ENCODE data around the gene ABHD6. TPM values are rescaled to one million over a fixed set of nuclear protein-coding genes. Genes with fewer than 3 reads are reported as not detected.

ABHD6 gene, protein sequence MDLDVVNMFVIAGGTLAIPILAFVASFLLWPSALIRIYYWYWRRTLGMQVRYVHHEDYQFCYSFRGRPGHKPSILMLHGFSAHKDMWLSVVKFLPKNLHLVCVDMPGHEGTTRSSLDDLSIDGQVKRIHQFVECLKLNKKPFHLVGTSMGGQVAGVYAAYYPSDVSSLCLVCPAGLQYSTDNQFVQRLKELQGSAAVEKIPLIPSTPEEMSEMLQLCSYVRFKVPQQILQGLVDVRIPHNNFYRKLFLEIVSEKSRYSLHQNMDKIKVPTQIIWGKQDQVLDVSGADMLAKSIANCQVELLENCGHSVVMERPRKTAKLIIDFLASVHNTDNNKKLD
- 5.7 and 9.0 TPM in 2 replicates for total RNA-seq

DNA sequence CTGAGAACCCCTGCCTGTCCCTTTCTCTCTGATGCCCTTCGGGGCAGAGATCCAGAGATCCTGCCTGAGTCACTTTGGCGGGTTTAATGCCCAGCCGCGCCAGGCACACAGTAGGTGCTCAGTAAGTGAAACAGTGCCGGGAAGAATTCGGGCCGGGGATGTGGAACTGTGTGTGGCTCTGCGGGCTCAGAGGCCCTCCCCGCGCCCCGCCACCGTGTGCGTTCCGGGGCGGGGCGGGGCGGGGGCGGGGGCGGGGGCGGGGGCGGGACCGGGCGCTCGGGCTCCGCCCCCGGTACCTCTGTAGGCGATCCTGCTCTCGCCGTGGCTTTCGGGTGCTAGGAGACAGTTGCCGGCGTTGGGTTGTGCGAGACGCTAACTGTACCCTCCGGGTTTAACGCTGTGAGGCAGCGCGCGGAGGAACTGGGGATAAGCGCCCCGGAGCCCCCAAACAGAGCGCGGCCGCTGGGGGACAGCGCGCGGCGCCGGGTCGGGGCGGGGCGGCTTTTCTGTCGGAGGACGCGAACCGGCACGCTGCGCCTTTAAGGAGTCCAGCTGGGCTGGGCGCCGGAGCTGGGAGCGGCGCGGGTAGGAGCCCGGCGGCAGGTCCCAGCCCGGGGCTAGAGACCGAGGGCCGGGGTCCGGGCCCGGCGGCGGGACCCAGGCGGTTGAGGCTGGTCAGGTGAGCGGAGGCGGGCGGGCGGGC, at the start of gene ABHD6:
ABHD6 (plus strand) TSS at position 555 of the 703 bp plus-strand sequence. CDS start 18,795 bp downstream, outside the sequence.

DNA sequence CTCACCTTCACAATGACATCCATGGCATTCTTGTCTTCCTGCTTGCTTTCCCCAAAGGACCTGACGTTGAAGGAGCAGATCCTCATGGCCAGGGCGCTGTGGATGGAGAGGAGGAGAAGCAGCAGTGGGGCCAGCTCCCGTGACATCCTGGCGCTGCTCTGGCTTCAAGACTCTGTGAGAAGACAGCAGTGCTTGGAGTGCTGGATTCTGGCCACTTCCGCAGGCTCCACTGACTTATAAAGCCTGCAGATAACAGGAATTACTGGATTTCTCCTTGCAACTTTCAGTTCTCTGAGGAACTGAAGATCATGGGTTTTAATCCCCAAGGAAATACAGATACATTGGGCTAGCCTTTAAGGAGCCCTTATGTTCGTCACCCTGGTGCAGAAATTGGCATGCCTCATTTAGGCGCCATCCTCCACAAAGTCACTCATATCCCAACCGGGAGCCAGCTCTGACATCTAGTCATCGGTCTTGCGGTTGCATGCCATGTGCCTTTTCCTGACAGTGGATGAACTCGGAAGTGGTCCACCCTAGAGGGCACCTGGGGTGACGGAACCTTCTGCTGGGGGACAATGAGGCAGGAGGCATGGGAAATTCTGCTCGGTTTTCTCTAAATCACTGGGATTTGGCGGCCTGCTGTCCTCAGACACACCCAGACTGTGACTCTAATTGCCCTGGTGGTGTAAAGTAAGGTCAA, 26.7 kb upstream of the ABHD6 start, which contains the start of gene DNASE1L3:
DNASE1L3 (minus strand) TSS at position 212 of the 700 bp plus-strand sequence; CDS start at position 146, 66 bp downstream.

DNA sequence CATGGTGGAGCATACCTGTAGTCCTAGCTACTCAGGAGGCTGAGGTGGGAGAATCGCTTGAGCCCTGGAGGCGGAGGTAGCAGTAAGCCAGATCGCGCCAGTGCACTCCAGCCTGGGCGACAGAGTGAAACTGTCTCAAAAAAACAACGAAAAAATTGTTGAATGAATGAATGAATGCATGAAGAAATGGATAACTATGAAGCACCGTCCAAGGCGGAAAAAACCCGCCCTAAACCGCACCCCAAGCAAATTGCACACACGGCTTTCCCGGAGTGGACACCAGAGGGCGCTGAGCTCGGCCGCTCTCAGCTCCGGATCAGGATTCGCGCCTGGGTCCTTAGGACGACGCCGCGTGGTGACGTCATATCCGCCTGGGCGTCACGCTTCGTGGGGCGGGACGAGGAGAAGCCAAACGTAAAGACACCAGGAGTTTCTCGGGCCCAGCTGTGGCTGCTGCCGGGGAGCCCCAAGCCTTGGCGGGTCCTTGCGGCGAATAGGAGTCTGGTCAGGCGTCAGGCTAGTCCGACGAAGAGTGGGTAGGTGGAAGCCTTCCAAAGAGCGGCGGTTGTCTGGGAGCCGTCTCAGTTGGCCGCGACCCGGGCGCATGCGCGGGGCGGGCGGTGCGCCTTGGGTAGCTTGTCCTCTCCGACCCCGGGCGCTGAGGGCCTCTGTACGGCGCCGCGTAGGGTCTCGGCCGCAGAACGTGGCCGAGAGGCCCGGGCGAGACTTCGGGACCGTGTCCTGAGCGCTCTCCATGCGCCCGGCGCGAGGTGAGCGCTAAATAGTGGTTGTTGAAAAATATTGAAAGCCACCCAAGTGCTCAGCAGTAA, 68.5 kb downstream of the ABHD6 start, which contains the start of the genes HTD2 and RPP14:
HTD2 (plus strand) TSS at position 639 of the 830 bp plus-strand sequence. CDS start 11,094 bp downstream, outside the sequence.
RPP14 (plus strand) TSS at position 364 of the 830 bp plus-strand sequence. CDS start 4,085 bp downstream, outside the sequence.

DNA sequence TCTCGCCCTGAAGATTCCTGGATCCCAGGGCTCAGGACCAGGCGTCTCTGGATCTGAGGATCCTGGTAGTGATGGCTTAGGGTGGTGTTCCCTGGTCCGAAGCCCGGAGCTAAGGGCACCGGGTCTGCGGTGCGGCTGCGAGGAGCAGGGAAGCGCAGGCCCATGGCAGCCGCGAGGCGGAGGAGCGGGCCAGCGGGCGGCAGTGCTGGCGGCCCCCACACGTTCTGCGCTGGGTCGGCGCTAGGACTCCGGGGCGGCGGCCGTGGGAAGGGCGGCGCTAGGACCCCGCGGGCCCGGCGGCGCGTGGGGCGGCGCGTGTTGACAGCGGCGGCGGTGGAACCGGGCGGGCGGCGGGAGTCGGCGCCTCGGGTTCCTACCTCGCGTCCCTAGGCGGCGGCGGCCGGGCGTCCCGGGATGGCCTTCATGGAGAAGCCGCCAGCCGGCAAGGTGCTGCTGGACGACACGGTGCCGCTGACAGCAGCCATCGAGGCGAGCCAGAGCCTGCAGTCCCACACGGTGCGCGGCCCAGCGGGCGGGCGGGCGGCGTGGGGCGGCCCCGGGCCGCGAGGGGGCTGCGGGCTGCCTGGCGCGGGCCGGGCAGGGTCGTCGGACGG, 95.1 kb downstream of the ABHD6 start, which contains the start of gene PXK:
PXK (plus strand) TSS at position 318 of the 614 bp plus-strand sequence; CDS start at position 415, 97 bp downstream.

Other genes with a start within 250 kb of the ABHD6 start
- gene FLNB, start 229.4 kb upstream of the ABHD6 start, total RNA-seq: 871 and 950 TPM in 2 replicates
- gene DNASE1L3, start 26.8 kb upstream of the ABHD6 start, total RNA-seq: 0.09 and 0.18 TPM in 2 replicates
- 12.0 and 17.8 TPM in 2 replicates for gene RPP14, start 68.5 kb downstream of the ABHD6 start, total RNA-seq
- gene HTD2, start 68.7 kb downstream of the ABHD6 start, total RNA-seq: 3.8 and 5.5 TPM in 2 replicates
- 8.8 and 13.9 TPM in 2 replicates for gene PXK, start 95.1 kb downstream of the ABHD6 start, total RNA-seq
- 55.1 and 62.4 TPM in 2 replicates for gene PDHB, start 196.0 kb downstream of the ABHD6 start, total RNA-seq

Data from endothelial cell of coronary artery (primary cell).